Smooth muscle cell (in vitro differentiated cells): ENCODE measurements around the gene KRTAP4-8. TPM values are rescaled to one million over a fixed set of nuclear protein-coding genes. Genes with fewer than 3 reads are reported as not detected.
"Not testable (repeated sequence)": the region's sequence is repeated elsewhere in the genome, so short reads cannot be mapped to it uniquely, and the experiment has no call there.

Source experiments
- DNase-seq: peaks from one replicate; lab custom pipeline; 2025; ENCODE audit not compliant: unreplicated experiment; lab: John Stamatoyannopoulos, UW
- H2AFZ ChIP-seq: fragments of 200-600 bp; sonication (generic); 2 replicates; pipeline ENCODE4 v1.6.0; 2016; ENCODE audit warnings: antibody characterized with exemption, low read depth, mild to moderate bottlenecking
- H3F3A ChIP-seq: fragments of 200-600 bp; sonication (generic); 2 replicates; pipeline ENCODE4 v1.6.0; 2017; ENCODE audit warnings: antibody characterized with exemption, low read depth
- H3K27ac ChIP-seq: fragments of 200-600 bp; sonication (generic); 2 replicates; pipeline ENCODE4 v1.5.1; 2016; ENCODE audit warnings: low read depth, mild to moderate bottlenecking
- H3K27me3 ChIP-seq: fragments of 200-600 bp; sonication (generic); 2 replicates; pipeline ENCODE4 v1.6.1; 2016; ENCODE audit warnings: low read depth, mild to moderate bottlenecking
- H3K36me3 ChIP-seq: fragments of 200-600 bp; sonication (generic); 2 replicates; pipeline ENCODE4 v1.5.1; 2016; ENCODE audit warnings: low read depth
- H3K4me1 ChIP-seq: fragments of 200-600 bp; sonication (generic); 2 replicates; pipeline ENCODE4 v1.5.1; 2016; ENCODE audit warnings: low read depth
- H3K4me2 ChIP-seq: fragments of 200-600 bp; sonication (generic); 2 replicates; pipeline ENCODE4 v1.6.0; 2016; ENCODE audit warnings: mild to moderate bottlenecking
- H3K4me3 ChIP-seq: fragments of 200-600 bp; sonication (generic); 2 replicates; pipeline ENCODE4 v1.5.1; 2016; ENCODE audit warnings: mild to moderate bottlenecking
- H3K79me2 ChIP-seq: fragments of 200-600 bp; sonication (generic); 2 replicates; pipeline ENCODE4 v1.6.0; 2016; ENCODE audit warnings: low read depth, mild to moderate bottlenecking
- H3K9ac ChIP-seq: fragments of 200-600 bp; sonication (generic); 2 replicates; pipeline ENCODE4 v1.6.0; 2016; ENCODE audit warnings: low read depth
- H3K9me3 ChIP-seq: fragments of 200-600 bp; sonication (generic); replicated peaks from 2 replicates; pipeline ENCODE4 v1.5.1; 2016; ENCODE audit warnings: low read depth
- H4K20me1 ChIP-seq: fragments of 200-600 bp; sonication (generic); 2 replicates; pipeline ENCODE4 v1.6.0; 2016; ENCODE audit warnings: low read depth
- WGBS: methylation state at CpG from one replicate; pipeline ENCODE4 v1.1.7; 2016; ENCODE audit warnings: low lambda C conversion rate; 5-methylcytosine and 5-hydroxymethylcytosine counted together
- polyA plus RNA-seq: library from polyadenylated mRNA; unstranded; fragments of >200 nt; fragmentation: Nextera tagmentation; extraction: Ambion mirVana; gene quantifications from 2 replicates; pipeline ENCODE4 v1.2.1, GENCODE V29; 2016
- total RNA-seq: library from RNA; depleted of rRNA; stranded (reverse); fragments of >200 nt; gene quantifications from 2 replicates; pipeline ENCODE4 v1.2.3, GENCODE V29; 2014
- TF ChIP-seq, protein P1 (sequence below): fragments of 200-600 bp; sonication (generic); IDR thresholded peaks from 2 replicates; pipeline ENCODE4 v1.5.1; 2017; ENCODE audit warnings: borderline replicate concordance, mild to moderate bottlenecking, antibody characterized with exemption; ENCODE audit not compliant: insufficient read depth, poor library complexity, severe bottlenecking

Gene KRTAP4-8
- total and polyA plus RNA-seq, 2 experiments from 2014 or later: not detected

DNA sequence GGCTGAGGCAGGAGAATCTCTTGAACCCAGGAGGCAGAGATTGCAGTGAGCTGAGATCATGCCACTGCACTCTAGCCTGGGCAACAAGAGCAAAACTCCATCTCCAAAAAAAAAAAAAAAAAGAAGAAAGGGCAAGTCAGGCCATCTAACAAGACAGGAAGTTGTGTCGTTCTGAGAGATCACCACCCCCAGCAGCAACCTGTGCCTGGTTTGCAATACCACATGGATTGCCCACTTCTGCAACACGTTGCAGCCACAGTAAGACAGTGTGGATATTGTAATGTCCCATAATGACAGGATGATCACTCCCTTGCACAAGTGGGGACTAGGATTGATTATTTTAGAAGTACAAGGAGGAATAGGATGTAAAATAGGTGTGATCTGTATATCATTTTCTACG, 28.9 kb downstream of the KRTAP4-8 start:
- Histone ChIP-seq H3K79me2 (no peaks in the 10 kb centered on the region), H3K4me3 (no peak overlapping the region), H3K4me1 (no peaks in the 10 kb centered on the region), H2AFZ (no peak overlapping the region), H4K20me1 (no peaks in the 10 kb centered on the region), H3K4me2 (no peak overlapping the region), H3K36me3 (no peaks in the 10 kb centered on the region), H3K9ac (no peak overlapping the region), H3K9me3 (no peaks in the 10 kb centered on the region), H3K27me3 (no peaks in the 10 kb centered on the region), H3K27ac (no peak overlapping the region), H3F3A (no peaks in the 10 kb centered on the region)
- TF ChIP-seq, protein P1, sequence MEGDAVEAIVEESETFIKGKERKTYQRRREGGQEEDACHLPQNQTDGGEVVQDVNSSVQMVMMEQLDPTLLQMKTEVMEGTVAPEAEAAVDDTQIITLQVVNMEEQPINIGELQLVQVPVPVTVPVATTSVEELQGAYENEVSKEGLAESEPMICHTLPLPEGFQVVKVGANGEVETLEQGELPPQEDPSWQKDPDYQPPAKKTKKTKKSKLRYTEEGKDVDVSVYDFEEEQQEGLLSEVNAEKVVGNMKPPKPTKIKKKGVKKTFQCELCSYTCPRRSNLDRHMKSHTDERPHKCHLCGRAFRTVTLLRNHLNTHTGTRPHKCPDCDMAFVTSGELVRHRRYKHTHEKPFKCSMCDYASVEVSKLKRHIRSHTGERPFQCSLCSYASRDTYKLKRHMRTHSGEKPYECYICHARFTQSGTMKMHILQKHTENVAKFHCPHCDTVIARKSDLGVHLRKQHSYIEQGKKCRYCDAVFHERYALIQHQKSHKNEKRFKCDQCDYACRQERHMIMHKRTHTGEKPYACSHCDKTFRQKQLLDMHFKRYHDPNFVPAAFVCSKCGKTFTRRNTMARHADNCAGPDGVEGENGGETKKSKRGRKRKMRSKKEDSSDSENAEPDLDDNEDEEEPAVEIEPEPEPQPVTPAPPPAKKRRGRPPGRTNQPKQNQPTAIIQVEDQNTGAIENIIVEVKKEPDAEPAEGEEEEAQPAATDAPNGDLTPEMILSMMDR: no peak
- 85% methylated on average over 3 of the region's 3 CpGs for WGBS
- DNase-seq: no peak

- H3F3A ChIP-seq: no peaks in the 10 kb centered on the region
- no peak overlapping the region for H2AFZ ChIP-seq
- no peak overlapping the region for H3K27ac ChIP-seq
- no peaks in the 10 kb centered on the region for H3K36me3 ChIP-seq
- no peak overlapping the region for H3K4me3 ChIP-seq
- H3K79me2 ChIP-seq: no peaks in the 10 kb centered on the region
- no peak overlapping the region for H3K4me2 ChIP-seq
- H3K27me3 ChIP-seq: no peaks in the 10 kb centered on the region
- H3K4me1 ChIP-seq: no peaks in the 10 kb centered on the region
- no peak for DNase-seq
- no peaks in the 10 kb centered on the region for H3K9me3 ChIP-seq
- H4K20me1 ChIP-seq: no peaks in the 10 kb centered on the region
- no peak overlapping the region for H3K9ac ChIP-seq
- TF ChIP-seq, protein P1: no peak
Measured at GRCh38 chr17:41067281-41067680, 30.7 kb downstream of the KRTAP4-8 start.

- Histone ChIP-seq H3K9me3 (no peaks in the 10 kb centered on the region), H3K27ac (peak within 1 kb of the TSS; percentile 50), H3K79me2 (no peaks in the 10 kb centered on the region), H3K9ac (no peak within 1 kb of the TSS), H4K20me1 (no peaks in the 10 kb centered on the region), H3K4me2 (peak within 1 kb of the TSS; percentile 18), H3K4me3 (no peak within 1 kb of the TSS), H3K36me3 (no peaks in the 10 kb centered on the region), H3K27me3 (no peaks in the 10 kb centered on the region), H3F3A (no peaks in the 10 kb centered on the region), H2AFZ (no peak within 1 kb of the TSS), H3K4me1 (no peaks in the 10 kb centered on the region)
- DNase-seq: no peak
- TF ChIP-seq, protein P1: no peak
- WGBS: 61% methylated on average over 6 of the region's 6 CpGs
Measured at GRCh38 chr17:41065829-41066624, 31.9 kb downstream of the KRTAP4-8 start, which contains the start of gene KRTAP2-4. KRTAP2-4 (minus strand) TSS chr17:41065879; CDS start chr17:41065845, 34 bp downstream.

DNA sequence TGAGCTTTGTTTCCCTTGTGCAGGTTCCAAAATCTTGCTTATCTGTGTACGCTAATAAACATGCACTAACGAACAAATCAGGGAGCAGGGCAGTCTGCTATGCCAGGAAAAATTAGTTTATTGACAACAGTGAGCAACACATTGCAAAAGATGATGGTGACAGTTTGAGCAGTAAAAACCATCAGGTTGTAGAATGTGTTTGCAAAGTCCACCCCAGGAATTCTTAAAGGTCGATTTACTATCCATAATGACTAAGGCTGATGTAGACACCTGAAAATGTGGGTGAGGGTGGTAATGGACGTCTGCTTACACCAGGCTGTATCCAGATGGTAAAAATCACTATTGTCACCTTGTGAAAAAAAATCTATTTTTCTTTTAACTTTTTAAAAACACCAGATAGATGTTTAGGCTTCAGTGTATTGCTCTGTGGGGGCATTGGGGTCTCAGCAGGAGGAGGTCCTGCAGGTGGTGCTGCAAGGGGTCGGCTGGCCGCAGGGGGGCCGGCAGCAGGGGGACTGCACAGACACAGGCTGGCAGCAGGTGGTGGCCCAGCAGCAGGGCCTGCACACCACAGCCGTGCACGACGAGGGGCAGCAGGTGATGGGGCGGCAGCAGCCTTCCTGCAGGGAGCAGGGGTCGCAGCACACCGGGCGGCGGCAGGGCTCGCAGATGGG, 32.8 kb downstream of the KRTAP4-8 start:
- H3K27me3 ChIP-seq, H3K36me3 ChIP-seq, H4K20me1 ChIP-seq, H2AFZ ChIP-seq, H3F3A ChIP-seq, H3K4me3 ChIP-seq, H3K79me2 ChIP-seq, H3K4me2 ChIP-seq, H3K9ac ChIP-seq, H3K27ac ChIP-seq, H3K9me3 ChIP-seq, H3K4me1 ChIP-seq, DNase-seq: not testable (repeated sequence)
- 91% methylated on average over 7 of the region's 16 CpGs for WGBS
